GM12864 (cell line): ENCODE data around the gene PLPP3.

Experiments
- DNase-seq: peaks from one replicate; pipeline ENCODE4 v3.0.0-alpha.2; 2011; ENCODE audit warnings: low read depth
- H3K4me3 ChIP-seq: 2 replicates; pipeline ENCODE4 v1.5.1; 2011; ENCODE audit warnings: mild to moderate bottlenecking, low read depth, low read length, control low read depth
- CTCF ChIP-seq: IDR thresholded peaks from 2 replicates; pipeline ENCODE4 v1.5.1; 2011; ENCODE audit warnings: low read depth, mild to moderate bottlenecking, moderate library complexity, low read length, control low read depth, inconsistent platforms; ENCODE audit errors: missing control alignments

The PLPP3 gene

GRCh38 chr1:56573311-56573710 lies 6.1 kb downstream of the PLPP3 start:
- no peak for DNase-seq
- no peak overlapping the region for H3K4me3 ChIP-seq
- TF ChIP-seq CTCF, result no peak

GRCh38 chr1:56572334-56573050 lies 6.9 kb downstream of the PLPP3 start:
- no peak overlapping the region for H3K4me3 ChIP-seq
- no peak for TF ChIP-seq CTCF
- no peak for DNase-seq

- DNase-seq, result no peak
- TF ChIP-seq CTCF, result no peak
- H3K4me3 ChIP-seq, result no peak overlapping the region
Observed at GRCh38 chr1:56571448-56571847, 7.9 kb downstream of the PLPP3 start.

- no peak overlapping the region for H3K4me3 ChIP-seq
- no peak for TF ChIP-seq CTCF
- no peak for DNase-seq
Observed at GRCh38 chr1:56570924-56571372, 8.4 kb downstream of the PLPP3 start.

- no peak for DNase-seq
- TF ChIP-seq CTCF, result no peak
- no peak overlapping the region for H3K4me3 ChIP-seq
Observed at GRCh38 chr1:56569661-56570060, 9.7 kb downstream of the PLPP3 start.

- DNase-seq, result no peak
- H3K4me3 ChIP-seq, result no peak overlapping the region
- TF ChIP-seq CTCF, result no peak
Observed at GRCh38 chr1:56566994-56567393, 12.4 kb downstream of the PLPP3 start.
